ENCODE data around the gene CCDC9B. TPM values are rescaled to one million over a fixed set of nuclear protein-coding genes. Genes with fewer than 3 reads are reported as not detected.

CCDC9B gene
- total RNA-seq, 1 experiment from 2014 or later, result 1.4 TPM

- ChIA-PET POLR2A (interaction anchor here (1.0 kb wide), 1 partner anchor 8 kb away, joined by 3 read pairs; no protein-coding TSS in a partner anchor), CTCF (interaction anchor here (0.6 to 13.0 kb wide), 6 partner anchors 13 to 160 kb away, joined by 3 to 341 read pairs (median 6); partner anchors contain the start of genes INAFM2 and PLCB2)
- DNase-seq (ENCODE audit: low spot score) (no peak), ATAC-seq (no peak)
- Mint-ChIP-seq H3K9me3 (no peaks in the 10 kb centered on the region), H3K36me3 (no peaks in the 10 kb centered on the region), H3K4me3 (no peak overlapping the region), H3K27ac (no peak overlapping the region), H3K4me1 (peaks cover 27% of the 10 kb centered on the region), H3K27me3 (ENCODE audit: low read depth) (peaks cover 42% of the 10 kb centered on the region)
- no peak for TF ChIP-seq CREM (CRISPR knock-in tag; IDR thresholded peaks at IDR 0.05)
- TF ChIP-seq NFE2L1 (CRISPR knock-in tag; IDR thresholded peaks at IDR 0.05), result no peak
- no peak for TF ChIP-seq KAT7 (CRISPR knock-in tag; IDR thresholded peaks at IDR 0.05; ENCODE audit: borderline replicate concordance)
- no peak for TF ChIP-seq ZNF317 (CRISPR knock-in tag; IDR thresholded peaks at IDR 0.05; ENCODE audit: borderline replicate concordance, low read depth)
Measured at GRCh38 chr15:40293006-40293405, 47.7 kb downstream of the CCDC9B start.

GRCh38 chr15:40292246-40292645 is 48.5 kb downstream of the CCDC9B start:
- POLR2A ChIA-PET, result interaction anchor here (1.4 kb wide), 1 partner anchor 131 kb away, joined by 4 read pairs; the partner anchor contains the start of gene BUB1B
- Mint-ChIP-seq H3K27me3 (ENCODE audit: low read depth) (peaks cover 42% of the 10 kb centered on the region), H3K9me3 (no peaks in the 10 kb centered on the region), H3K27ac (no peak overlapping the region), H3K36me3 (no peaks in the 10 kb centered on the region), H3K4me1 (peaks cover 27% of the 10 kb centered on the region), H3K4me3 (no peak overlapping the region)
- no peak for ATAC-seq
- no peak for DNase-seq (ENCODE audit: low spot score)
- no peak for TF ChIP-seq NR2C2 (CRISPR knock-in tag; IDR thresholded peaks at IDR 0.05)
- TF ChIP-seq TCF7 (CRISPR knock-in tag; IDR thresholded peaks at IDR 0.05; ENCODE audit: low read depth), result no peak
- no peak for TF ChIP-seq E2F4 (CRISPR knock-in tag; IDR thresholded peaks at IDR 0.05; ENCODE audit: borderline replicate concordance, low read depth)
- no peak for TF ChIP-seq MXD4 (CRISPR knock-in tag; IDR thresholded peaks at IDR 0.05; ENCODE audit: borderline replicate concordance)
- CTCF ChIA-PET, result interaction anchor here (1.6 to 13.0 kb wide), 7 partner anchors 9 to 53 kb away, joined by 6 to 341 read pairs (median 15); partner anchors contain the start of genes ANKRD63 and PLCB2

GRCh38 chr15:40290918-40291574 is 49.7 kb downstream of the CCDC9B start:
- Mint-ChIP-seq H3K27ac (no peak overlapping the region), H3K27me3 (ENCODE audit: low read depth) (peaks cover 42% of the 10 kb centered on the region), H3K4me1 (peaks cover 18% of the 10 kb centered on the region), H3K36me3 (no peaks in the 10 kb centered on the region), H3K9me3 (no peaks in the 10 kb centered on the region), H3K4me3 (peak overlapping the region; percentile 56)
- ChIA-PET CTCF (interaction anchor here (0.6 to 13.0 kb wide), 26 partner anchors 8 to 255 kb away, joined by 3 to 341 read pairs (median 6); partner anchors contain the start of genes ANKRD63, CCDC9B, INAFM2 and PLCB2), POLR2A (interaction anchor here (0.9 to 1.4 kb wide), 5 partner anchors 10 to 130 kb away, joined by 3 to 6 read pairs (median 5); partner anchors contain the start of genes BUB1B and PLCB2)
- ATAC-seq, result peak; percentile 76
- DNase-seq (ENCODE audit: low spot score), result peak; percentile 69
- TF ChIP-seq IRF1 (CRISPR knock-in tag; IDR thresholded peaks at IDR 0.05) (peak; percentile 93), NR2C2 (CRISPR knock-in tag; IDR thresholded peaks at IDR 0.05) (no peak), IRF2 (CRISPR knock-in tag; IDR thresholded peaks at IDR 0.05; ENCODE audit: borderline replicate concordance, low read depth) (0 out of 2 replicates have a peak, but pooled peaks have one; percentile 70), ZMAT4 (CRISPR knock-in tag; IDR thresholded peaks at IDR 0.05) (no peak), USF1 (CRISPR knock-in tag; IDR thresholded peaks at IDR 0.05) (peak; percentile 69; the same call in 1 of the 2 replicates), AFF4 (CRISPR knock-in tag; IDR thresholded peaks at IDR 0.05; ENCODE audit: borderline replicate concordance) (no peak), SMAD3 (CRISPR knock-in tag; IDR thresholded peaks at IDR 0.05; ENCODE audit: borderline replicate concordance) (no peak), ETV6 (CRISPR knock-in tag; IDR thresholded peaks at IDR 0.05) (peak; percentile 47; the same call in 1 of the 2 replicates), FOXK1 (CRISPR knock-in tag; IDR thresholded peaks at IDR 0.05) (peak; percentile 77), HMGXB4 (CRISPR knock-in tag; IDR thresholded peaks at IDR 0.05) (0 out of 2 replicates have a peak, but pooled peaks have one; percentile 58), NFYB (CRISPR knock-in tag; conservative IDR thresholded peaks at IDR 0.05; ENCODE audit: low read depth) (no peak; the same call in 1 of the 2 replicates), ZBTB43 (CRISPR knock-in tag; IDR thresholded peaks at IDR 0.05) (peak; percentile 97), CBFB (CRISPR knock-in tag; IDR thresholded peaks at IDR 0.05; ENCODE audit: low read depth) (no peak)

Measured in WTC11 (cell line).